GM21360 (cell line): ENCODE results near the gene OTOP3.

ENCODE experiments used
- ATAC-seq: cut with Tn5 transposase; IDR thresholded peaks from one replicate; pipeline ENCODE4 v1.9.1; 2021; ENCODE audit warnings: mild to moderate bottlenecking, moderate library complexity; ENCODE audit not compliant: unreplicated experiment

The OTOP3 gene

GRCh38 chr17:74937064-74938051 is 1.7 kb downstream of the OTOP3 start:
- no peak for ATAC-seq

DNA sequence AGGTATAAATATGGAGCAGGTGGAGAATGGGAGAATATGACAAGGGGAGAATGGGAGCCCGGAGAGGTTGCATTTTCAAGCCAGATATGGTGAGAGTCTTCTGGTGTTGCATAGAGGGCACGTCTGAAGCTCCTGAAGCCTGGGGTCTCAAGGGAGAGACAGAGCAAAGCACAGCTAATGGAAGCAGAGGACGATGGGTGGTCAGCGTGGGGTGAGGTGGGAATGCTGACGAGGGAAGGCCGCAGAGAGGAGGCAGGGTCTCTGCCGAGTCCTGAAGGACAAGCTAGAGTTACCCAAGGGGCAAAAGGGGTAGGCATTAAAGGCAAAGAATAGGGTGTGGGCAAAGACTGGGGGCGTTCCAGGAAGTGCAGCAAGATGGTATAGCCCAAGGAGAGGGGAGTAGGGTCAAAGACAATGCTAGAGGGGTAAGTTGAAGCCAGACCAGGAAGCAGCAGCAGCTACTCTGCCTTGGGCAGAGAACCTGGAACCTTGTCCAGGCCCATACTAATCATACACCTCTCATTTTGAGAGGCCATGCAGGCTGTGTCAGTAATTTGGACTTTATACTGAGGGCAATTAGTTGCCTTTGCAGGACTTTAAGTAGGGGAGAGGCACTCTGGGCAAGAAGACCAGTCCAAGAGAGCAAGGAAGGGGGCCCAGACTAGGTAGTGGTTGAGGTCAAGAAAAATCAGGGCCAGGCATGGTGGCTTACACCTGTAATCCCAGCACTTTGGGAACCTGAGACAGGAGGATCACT is 2.7 kb downstream of the OTOP3 start:
- no peak for ATAC-seq

DNA sequence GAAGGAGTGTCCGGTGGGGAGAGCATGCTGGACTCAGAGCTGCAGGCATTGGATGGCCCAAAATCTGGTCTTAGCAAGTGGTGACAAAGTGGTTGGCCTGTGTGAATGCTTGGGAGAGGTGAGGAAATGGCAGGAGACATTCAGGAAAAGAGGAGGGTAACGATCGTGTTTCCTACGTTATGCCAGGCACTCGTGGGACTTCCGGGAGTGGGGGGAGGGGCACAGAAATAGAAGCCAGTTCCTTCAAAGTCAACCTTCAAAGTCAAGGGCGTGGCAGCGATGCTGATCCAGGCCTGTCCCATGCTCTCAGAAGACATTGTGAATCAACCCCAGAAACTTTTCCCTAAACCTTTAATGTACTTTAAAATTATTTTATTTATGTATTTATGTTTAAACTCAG is 3.8 kb downstream of the OTOP3 start:
- no peak for ATAC-seq

DNA sequence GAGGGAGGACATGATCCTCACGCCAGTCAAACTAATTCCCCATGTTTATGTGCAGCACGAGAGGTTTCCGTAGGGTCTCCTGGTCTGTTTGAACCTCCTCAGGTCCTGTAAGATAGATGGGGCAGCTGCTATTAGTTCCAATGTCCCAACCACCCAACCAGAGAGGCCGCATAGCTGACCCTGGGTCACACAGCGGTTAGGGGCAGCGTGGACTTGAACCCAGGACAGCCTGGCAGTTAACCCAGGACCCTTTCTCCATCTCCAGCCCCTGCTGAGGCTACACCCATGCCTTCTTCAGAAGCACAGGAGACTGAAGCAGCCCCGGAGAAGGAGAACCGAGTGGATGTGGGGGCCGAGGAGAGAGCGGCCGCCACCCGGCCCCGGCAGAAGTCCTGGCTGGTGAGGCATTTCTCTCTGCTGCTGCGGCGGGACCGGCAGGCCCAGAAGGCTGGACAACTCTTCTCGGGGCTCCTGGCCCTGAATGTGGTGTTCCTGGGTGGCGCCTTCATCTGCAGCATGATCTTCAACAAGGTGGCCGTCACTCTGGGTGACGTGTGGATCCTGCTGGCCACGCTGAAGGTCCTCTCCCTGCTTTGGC is 5.5 kb downstream of the OTOP3 start:
- no peak for ATAC-seq

- no peak for ATAC-seq
Observed at GRCh38 chr17:74943808-74944522, 8.3 kb downstream of the OTOP3 start.

GRCh38 chr17:74945543-74945942 is 9.8 kb downstream of the OTOP3 start:
- ATAC-seq, result no peak

GRCh38 chr17:74946641-74947040 is 10.9 kb downstream of the OTOP3 start:
- ATAC-seq, result no peak

DNA sequence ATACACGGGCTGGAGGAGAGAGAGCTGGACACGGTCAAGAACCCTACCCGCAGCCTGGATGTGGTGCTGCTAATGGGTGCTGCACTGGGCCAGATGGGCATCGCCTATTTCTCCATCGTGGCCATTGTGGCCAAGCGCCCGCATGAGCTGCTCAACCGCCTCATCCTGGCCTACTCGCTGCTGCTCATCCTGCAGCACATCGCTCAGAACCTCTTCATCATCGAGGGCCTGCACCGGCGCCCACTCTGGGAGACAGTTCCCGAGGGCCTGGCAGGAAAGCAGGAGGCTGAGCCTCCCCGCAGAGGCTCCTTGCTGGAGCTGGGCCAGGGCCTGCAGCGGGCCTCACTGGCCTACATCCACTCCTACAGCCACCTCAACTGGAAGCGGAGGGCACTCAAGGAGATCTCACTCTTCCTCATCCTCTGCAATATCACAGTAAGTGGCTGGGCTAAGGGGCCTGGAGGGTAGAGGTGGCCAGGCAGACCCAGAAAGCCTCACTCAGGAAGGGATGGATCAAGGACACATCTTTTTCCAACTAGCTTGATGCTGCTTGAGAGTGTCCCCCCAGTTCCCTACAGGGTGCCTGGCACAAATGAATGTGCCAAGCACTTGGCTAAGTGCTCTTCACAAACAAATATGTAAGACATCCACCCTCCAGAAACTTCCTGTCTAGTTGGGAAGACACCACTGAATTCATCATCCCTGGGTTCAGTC is 11.5 kb downstream of the OTOP3 start:
- ATAC-seq, result no peak

DNA sequence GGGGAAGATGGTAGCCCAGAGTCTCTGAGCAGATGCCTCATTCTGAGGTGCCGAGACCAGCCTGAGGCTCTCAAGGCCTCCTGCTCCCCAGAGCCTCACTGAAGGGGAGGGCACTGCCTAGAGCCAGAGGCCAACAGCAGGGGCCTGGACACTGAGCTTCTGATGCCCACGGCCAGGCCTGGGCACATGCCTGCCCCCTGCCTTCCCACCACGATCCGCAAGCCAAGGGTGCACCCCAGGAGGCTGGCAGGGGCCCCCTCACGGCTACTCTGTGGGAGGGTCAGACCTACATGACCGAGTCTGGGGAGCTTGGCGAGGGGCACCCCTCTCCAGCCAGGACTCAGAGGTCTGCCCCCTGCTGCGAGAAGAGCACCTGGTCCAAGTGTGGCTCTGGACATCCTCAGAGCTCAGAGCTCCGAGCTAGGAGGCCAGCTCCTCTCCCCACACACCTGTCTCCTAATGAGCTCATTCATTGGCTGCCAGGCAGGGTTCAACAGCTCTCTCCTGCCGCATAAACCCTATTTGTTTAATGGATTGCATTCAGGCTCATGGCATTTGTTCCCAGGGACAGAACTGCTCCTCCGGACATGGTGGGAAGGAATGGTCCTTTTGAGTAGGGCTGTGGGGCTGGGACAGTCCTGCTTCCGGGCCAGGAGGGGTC is 13.9 kb downstream of the OTOP3 start:
- ATAC-seq, result no peak

DNA sequence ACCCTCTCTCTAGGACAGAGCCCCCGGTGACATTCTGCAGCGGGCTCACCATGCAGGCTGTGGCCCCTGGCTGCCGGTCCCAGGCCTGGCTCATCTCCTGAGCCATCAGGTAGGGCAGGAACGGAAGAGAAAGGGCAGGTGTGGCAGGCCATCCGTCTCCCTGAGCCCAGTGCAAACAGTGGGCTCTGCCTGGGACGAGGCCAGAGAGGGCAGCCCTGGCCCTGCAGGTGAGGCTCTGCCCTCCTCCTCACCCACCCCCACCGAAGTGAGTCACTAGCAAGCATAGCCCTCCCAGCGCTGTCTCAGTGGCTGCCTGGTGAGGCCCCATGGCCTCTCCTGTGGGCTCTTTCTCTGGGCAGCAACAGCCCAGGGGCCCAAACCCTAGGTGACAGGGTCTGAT is 14.5 kb downstream of the OTOP3 start:
- no peak for ATAC-seq

DNA sequence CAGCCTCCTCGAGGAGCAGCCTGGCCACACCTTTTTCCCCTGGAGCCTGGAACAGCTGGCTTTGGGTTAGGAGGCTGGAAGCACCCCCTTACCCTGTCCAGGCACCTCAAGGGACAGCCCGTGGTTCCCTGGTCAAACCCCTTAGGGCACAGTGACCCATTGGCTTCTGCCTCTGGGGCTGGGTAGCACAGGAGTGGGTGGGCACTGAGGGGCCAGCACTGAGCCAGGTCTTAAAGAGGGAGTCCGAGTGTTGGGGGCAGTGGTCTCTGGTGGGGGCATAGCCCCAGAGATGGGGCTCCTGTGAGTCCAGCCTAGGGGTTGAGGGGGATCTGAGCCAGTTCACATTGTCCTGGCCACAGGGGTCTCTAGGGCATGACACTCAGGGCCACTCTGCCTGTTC is 15.4 kb downstream of the OTOP3 start:
- no peak for ATAC-seq

GRCh38 chr17:74951680-74952421 is 16.2 kb downstream of the OTOP3 start:
- ATAC-seq, result no peak

DNA sequence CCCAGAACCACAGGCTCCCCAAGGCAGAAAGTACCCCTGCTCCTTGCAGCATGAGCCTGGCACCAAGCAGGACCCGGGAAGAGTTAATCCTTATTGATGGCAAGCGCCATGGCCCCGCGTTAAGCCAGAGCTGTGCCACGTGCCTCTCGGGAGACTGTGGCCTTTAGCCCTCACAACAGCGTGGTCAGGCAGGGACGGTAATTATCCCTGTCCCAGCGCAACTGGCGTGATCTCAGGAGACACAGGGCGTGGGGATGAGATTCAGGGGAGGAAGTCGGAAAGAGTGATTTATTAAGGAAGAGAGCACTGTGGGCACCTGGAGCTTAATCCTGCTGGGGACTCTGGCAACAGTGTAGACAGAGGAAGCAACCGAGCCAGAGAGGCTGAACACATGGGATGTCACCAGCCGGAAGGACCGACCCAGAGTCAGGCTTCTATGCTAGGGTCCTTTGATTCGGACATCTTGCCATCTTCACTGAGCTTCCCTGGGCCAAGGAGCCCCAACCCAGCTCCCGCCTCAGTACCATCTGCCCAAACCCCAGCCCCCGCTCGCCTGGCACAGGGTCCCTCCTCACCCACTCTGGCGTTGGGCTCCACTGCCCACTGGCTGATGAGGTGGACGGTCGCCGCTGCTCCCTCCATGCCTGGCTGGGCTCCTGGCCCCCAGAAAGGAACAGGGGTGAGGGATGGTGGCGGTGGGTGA is 16.9 kb downstream of the OTOP3 start:
- no peak for ATAC-seq

DNA sequence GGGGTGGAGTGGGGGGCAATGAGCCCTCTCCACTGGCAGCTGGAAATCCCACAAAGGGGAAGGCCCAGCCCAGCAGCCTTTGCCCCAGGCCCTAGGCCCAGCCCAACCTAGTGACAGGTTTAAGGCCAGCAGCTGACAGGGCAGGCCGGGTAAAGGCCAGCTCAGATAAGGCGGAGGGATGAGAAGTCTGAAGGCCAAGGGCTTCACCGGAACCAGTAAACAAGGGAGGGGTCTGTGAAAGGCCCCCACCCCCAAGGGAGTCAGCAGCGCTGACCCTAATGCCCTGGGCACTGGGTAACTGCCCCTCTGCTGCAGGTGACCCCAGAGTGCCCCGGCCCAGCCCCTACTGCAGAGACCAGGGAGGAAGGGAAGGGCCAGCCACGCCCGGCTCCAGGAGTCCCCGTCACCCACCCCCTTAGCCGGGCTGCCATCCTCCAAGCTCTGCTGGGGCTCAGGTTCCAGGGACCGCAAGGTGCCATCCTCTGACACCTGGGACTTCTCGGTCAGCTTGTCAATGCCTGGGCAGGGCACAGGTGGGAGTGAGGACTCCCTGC is 17.5 kb downstream of the OTOP3 start:
- ATAC-seq, result no peak

- no peak for ATAC-seq
Observed at GRCh38 chr17:74954115-74954514, 18.4 kb downstream of the OTOP3 start.

- no peak for ATAC-seq
Observed at GRCh38 chr17:74954665-74955421, 19.1 kb downstream of the OTOP3 start.

- no peak for ATAC-seq
Observed at GRCh38 chr17:74956093-74956492, 20.4 kb downstream of the OTOP3 start.
